Fibroblast of skin of left biceps (primary cell): Measurements from ENCODE around the gene PAX3.

Experiments
- DNase-seq, 2 experiments: peaks; one replicate each; pipeline ENCODE4 v3.0.0-alpha.2; 2013; ENCODE audit warnings: low read depth in 2 of 2

PAX3 gene

GRCh38 chr2:222298311-222299150 lies at the start of gene PAX3:
Gene PAX3, minus strand, starts transcription at chr2:222298998. Its CDS starts 383 bp downstream, at chr2:222298615.
- peak; percentile 47 to 49 for DNase-seq

DNA sequence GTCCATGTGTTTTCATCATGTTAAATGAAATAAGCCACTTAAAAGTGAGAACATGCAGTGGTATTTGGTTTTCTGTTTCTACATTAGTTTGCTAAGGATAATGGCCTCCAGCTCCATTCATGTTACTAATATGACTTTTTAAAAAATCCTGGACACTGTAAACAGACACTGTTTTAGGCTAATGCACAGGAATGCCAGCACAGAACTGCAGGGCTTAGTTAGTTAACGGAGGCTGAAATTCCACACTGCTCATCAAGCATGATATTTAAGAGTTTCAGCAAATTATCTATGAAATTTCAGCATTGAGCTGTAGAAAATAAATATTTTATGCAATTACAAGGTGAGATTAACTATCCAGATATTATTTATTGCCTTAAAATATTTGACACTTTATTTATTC lies 42.5 kb upstream of the PAX3 start:
- DNase-seq, result no peak

DNA sequence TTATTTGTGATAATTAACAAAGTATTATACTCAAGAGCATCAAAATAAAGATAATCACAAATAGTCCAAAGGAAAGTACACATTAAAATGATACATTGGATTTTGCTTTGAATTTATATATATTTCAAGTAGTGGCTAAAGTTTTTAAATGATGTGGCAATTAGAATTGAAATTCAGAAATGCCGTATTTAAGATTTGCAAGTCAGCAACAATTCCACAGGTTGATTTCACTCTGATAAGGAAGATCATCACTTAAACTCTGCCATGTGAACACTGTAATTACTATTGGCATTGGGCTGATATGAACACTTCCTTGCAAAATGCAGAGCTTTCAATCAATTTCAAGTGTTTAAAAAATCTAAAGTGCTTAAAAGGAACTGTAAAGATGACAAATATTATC lies 39.6 kb upstream of the PAX3 start:
- no peak for DNase-seq

GRCh38 chr2:222336931-222337330 lies 38.1 kb upstream of the PAX3 start:
- no peak for DNase-seq

DNA sequence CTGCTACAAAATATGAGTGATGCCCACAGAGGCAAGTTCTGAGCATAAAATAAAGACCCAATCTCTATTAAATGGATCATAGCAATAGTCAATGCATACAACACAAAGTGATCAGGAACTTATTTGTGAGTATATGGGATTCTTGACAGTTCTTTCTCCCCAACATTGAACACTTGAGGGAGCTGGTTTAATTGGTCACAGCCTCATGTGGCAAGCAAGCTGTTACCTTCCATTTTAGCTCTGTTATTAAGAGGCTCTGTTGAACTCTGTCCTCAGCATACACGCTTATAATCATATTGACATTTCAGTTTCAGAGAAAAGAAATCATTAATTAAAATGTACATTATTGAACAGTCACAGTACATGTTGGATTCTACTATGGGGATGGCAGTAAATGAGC lies 37.6 kb upstream of the PAX3 start:
- no peak for DNase-seq

DNA sequence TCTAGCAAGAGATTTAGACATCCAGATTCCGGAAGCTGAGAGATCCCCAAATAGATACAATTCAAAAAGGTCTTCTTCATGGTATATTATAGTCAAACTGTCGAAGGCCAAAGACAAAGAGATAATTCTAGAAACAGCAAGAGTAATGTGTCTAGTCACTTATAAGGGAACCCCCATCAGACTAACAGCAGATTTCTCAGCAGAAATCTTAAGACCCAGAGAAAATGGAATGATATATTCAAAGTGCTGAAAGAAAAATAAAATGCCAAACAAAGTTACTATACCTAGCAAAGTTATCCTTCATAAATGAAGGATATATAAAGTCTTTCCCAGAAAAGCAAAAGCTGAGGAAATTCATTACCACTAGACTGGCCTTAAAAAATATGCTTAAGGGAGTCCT lies 36.1 kb upstream of the PAX3 start:
- DNase-seq, result no peak

DNA sequence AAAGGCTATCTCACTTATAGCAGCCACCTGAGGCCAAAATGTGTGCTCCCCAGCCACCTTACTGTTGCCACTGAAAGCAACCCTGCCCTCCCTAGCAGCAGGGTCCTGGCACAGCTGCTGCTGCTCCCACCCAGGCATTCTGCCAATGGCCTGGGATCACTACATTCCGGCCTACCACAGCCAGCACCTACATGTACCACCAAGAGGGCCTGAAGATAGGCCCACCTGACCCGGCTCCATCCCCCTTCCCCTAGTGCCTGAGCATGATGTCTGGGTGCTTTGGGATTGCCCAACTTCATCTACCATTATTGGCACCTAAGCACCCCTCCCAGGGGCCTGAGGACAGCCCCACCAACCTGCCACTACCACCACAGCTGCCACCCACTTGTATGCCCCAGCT lies 34.6 kb upstream of the PAX3 start:
- DNase-seq, result no peak

DNA sequence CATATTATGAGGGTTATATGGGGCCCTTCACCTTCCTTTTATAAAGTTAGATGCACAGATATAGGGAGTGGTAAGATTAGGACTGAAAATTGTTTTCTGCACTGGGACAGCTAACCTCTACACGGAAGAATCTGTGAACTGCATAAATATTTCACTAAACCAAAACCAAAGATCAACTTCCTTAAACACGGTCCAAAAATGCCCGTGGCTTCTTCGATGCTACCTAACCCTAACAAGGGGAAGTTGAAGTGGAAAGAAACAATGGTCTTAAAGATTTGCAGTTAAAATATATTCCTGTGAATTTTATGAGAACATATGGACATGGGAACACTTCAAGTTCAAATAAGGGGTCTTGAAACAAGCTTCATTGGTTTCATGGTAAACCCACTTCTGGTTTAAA lies 33.3 kb upstream of the PAX3 start:
- DNase-seq, result no peak

DNA sequence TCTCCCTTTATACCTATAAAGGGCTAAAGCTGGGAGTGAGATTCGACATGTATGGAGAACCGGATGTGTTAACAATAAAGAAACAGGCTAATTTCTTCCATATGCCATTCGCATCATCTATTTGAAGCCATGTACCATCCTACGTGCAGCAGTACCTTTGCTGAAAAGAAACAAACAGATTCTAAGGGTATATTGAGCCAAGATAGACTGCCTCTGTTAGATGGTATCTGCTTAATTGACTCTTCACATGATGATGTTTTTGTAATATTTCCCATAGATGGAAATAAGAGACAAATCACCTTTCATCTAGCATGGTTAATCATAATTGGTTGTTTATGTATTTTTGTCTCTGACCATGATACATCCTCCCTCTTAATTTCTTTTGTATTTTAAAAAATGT lies 32.1 kb upstream of the PAX3 start:
- DNase-seq, result no peak

DNA sequence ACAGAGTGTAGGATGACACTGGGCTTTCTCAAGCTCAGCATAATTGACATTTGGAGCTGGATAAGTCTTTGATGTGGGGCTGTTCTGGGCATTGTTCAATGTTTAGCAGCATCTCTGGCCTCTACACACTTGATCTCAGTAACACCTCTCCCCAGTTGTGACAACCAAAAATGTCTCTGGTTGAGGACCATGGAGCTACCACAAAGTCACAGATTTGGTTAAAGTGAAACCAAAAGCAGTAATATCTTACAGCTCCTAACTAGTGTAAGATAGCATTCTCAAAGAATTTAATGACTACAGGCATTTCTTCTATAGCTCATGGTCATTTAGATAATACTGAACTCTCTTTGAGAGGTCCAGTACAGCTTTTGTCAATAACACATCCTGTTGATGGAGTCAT lies 23.4 kb upstream of the PAX3 start:
- DNase-seq, result no peak

DNA sequence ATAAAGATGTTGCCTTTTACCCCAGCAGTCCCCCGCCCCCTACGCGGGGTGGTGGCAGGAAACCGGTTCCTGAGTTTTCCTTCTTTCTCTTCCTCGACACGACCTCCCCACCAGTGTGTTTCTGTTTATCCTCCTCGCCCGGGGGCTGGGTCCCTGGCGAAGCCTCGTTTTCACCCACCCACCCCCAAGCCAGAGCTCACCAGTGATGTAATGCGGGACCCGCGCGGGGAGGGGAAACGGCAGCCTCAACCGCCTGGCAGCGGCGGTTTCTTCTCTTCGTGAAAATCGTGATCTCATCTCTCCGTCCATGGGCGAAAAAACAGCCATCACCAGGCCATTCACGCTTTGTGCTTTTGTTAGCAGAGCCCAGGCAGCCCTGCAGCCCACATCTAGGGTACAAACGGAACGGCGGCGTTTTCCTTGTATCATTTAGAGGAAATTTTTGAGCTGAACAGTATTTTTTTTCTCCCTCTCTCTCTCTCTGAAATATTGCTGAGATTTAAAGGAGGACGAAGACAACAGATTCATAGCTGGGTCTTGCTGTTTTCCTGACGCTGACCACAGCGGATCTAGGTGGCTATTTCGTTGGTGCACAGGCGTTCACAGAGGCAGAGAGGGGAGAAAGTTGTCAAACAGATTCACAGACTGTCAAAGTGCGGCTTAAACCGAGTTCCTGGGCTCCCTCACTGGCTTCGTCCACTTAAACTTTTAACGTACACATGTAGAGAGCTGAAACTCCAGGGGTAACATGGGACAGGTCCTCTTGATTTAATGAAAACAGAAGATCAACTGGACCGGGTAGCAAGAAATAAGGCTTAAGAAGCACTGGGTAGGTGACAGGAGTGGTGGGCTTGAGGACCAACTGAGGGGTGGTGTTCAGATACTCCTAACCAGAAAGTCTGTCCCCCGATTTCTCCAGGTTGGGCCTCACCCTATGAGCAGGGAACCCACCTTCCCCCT lies 21.9 kb upstream of the PAX3 start:
- DNase-seq, result no peak

DNA sequence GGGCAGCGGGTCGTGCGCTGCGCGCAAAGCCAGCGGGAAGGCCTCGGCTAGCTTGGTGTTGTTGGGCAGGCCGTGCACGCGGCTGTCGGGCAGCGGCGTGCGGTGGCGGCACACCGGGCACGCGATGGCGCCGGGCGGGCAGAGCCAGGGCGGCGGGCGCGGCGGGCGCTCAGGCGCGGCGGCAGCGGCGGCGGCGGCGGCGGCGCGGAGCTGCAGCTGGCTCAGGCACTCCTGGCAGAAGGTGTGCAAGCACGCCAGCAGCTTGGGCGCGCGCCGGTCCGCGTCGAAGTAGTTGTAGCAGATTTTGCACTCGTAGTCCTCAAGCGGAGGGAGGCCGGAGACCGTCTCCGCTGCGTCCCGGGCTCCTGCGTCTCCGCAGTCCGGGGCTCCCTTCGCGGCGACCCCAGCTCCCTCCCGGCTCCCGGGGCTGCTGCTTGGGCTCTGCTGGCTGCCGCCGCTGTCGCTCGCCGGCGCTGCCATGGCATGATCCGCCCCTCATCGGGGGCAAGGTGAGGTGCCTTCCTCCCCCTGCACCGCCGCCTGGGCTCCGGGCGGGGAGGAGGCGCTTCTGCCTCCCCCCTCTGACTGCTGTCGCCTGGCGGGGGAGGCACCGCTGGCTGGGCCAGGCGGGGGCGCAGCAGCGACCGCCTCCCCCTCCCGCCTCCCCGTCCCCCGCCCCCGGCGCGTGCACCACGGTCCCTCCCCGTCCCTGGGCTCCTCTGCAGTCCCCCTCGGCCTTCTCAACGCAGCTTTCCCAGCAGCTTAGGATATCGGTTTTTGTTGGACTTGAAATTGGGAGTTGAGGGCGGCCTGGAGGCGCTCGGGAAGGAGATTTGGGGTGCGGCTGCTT lies 21.0 kb upstream of the PAX3 start:
- DNase-seq, result no peak

DNA sequence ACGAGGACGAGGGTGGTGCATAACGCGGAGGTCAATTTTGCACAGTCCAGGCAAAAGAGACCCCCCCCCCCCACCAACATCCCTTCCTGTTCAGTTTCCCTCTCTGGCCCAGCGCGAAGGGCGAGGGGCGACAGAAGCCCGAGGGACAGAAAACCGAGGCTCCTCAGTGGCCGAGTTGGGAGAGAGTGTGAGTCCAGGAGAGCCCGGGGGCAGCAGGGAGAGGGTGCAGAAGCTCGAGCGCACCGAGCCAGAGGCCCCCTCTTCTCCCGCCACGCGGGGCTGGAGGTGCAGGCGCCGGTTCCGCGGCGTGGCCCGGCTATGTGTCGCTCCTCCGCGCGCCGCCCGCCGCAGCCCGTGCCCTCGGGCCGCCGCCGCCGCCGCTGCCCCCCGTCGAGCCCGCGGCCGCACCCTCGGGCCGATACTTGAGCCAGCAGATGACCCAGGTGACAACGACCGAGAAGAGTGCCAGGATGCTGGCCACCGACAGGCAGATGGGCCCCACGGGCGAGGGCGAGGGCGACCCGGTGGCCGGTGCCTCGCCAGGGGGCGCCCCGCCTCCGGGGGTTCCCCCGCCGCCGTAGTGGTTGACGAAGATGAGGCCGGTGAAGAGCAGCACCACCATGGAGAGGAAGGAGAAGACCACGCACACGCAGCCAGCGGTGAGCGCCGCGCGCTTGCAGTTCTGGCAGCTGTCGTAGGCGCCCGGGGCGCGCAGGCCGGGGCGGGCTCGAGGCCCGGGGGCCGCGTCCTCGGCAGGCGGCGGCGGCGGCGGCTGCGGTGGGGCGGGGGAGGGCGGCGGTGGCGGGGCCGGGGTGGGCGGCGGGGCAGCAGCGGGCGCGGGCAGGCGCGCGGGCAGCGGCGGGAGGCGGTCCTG lies 20.2 kb upstream of the PAX3 start:
- DNase-seq, result no peak

- DNase-seq, result peak; percentile 35 to 38
Observed at GRCh38 chr2:222318026-222318711, 19.4 kb upstream of the PAX3 start.

- DNase-seq, result no peak
Observed at GRCh38 chr2:222315443-222316121, 16.8 kb upstream of the PAX3 start.

- DNase-seq, result no peak
Observed at GRCh38 chr2:222313816-222314215, 15.0 kb upstream of the PAX3 start.

GRCh38 chr2:222311978-222312738 lies 13.4 kb upstream of the PAX3 start:
- DNase-seq, result no peak

DNA sequence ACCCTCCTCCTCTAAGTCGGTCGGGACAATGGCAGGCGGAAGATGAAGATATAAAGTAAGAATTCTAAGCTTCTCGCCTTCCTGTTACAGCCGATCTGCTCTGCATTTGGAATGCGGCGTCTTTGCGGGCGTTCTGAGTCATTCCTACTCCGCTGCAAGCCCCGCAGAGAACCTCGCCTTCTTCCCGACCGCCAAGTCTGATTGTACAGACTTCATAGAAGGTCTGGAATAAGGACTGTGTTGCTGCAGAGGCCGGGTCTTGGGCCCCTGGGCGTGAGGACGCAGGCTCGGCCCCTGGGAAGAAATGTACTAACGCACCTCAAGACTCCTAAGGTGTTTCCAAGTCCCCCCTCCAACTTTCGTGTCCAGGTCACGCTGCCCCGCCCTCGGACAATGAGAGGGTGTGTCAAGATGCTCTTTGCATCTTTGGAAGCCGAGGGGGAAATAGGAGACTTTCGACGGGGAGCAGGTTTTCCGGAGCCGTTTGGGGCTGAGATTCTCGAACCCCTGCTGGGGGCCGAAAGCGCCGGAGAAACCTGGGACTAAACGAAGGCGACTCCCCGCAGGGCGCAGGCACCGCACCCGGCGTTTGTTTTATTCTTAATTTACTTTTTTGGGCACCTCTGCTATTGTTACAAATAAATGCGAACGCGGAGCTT lies 12.7 kb upstream of the PAX3 start:
- no peak for DNase-seq
